Activated T-cell treated with anti-CD3 and anti-CD28 coated beads for 1 hour (primary cell): ENCODE data around the gene SPATS1.

ENCODE experiments used
- DNase-seq: peaks from one replicate; pipeline ENCODE4 v3.0.0-alpha.2; 2020; ENCODE audit warnings: low read depth

Gene SPATS1

GRCh38 chr6:44387346-44388134, 45.1 kb downstream of the SPATS1 start, which contains the start of gene CDC5L:
TSS of gene CDC5L (plus strand) at chr6:44387706. CDS start at chr6:44387824, 118 bp downstream.
- peak; percentile 74 for DNase-seq

GRCh38 chr6:44388135-44388487, 45.7 kb downstream of the SPATS1 start:
- no peak for DNase-seq

GRCh38 chr6:44388887-44389286, 46.4 kb downstream of the SPATS1 start:
- no peak for DNase-seq

GRCh38 chr6:44390158-44390683, 47.8 kb downstream of the SPATS1 start:
- no peak for DNase-seq
